SIG-M5 (cell line): ENCODE measurements around the gene IRX3.
A peak's percentile ranks its signal among the peaks of the same experiment; 100 is the strongest.
"Not testable (repeated sequence)": the region's sequence is repeated elsewhere in the genome, so short reads cannot be mapped to it uniquely, and the experiment has no call there.

ENCODE experiments used
- DNase-seq: peaks from one replicate; lab custom pipeline; 2025; lab: John Stamatoyannopoulos, UW

IRX3 gene

DNA sequence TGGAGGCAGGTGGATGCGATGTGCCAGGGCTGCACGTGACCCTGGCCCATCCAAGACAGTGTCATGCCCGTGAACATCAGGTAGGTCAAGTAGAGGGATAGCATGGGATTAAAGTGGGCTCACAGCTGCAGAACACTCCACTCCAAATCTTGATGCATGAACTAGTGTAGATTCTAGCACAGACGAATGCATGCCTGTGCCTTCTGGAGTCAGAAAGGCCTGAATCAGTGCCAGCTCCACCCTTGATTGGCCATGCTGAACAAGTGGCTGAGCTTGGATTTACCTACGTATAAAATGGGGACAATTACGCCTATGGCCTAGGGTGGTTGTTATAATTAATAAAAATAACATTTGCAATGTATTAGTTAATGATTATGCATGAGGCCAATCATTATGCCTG is 10.6 kb downstream of the IRX3 start:
- DNase-seq: no peak

DNA sequence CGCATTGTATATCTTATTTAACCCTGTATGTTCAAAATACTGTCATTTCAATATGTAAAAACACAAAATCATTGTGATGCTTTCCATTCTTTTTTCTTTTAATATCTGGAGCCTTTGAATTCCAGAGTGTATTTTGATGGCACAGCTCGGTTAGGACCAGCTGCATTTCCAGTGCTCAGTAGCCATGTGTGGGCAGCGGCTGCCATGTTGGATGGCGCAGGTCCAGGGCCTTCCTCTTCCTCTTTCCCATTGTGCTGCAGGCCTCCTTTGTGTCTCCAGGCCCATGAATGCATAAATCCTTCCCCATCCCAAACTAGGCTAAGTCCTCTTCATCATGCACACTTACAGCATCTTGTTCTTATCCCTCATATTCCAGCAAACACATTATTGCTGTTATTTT is 13.0 kb downstream of the IRX3 start:
- DNase-seq: no peak

DNA sequence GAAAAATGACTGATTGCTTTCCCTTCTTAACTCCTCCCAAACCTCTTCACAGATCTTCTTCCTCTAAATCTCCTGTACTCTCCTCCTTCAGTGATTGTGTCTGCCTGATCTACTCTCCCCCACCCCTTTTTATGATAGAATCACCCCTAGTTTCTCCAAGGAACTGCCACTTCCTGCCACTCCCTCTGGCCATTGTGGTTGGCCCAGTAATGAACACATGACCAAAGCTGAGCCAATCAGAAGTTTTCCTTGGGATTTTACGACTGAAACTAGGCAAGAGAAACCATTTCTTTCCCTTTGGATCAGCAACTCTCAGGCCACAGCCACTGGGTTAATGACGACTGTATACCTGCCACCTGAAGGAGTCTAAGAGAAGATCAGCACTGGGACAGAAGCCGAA is 15.9 kb downstream of the IRX3 start:
- no peak for DNase-seq

DNA sequence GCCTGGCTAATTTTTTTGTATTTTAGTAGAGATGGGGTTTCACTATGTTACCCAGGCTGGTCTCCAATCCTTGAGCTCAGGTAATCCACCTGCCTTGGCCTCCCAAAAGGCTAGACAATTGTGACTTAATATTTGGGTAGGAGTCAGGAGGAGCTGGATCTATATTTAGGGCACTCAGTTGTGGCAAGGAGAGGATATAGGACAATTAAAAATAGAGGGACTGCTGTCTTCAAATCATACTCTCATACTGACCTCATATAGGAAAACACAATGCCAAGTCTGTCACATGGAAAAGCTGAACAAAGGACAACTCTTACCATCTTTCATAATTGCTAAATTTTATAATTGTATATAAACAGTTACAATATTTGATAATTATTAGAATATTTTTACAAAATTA is 17.1 kb downstream of the IRX3 start:
- no peak for DNase-seq

DNA sequence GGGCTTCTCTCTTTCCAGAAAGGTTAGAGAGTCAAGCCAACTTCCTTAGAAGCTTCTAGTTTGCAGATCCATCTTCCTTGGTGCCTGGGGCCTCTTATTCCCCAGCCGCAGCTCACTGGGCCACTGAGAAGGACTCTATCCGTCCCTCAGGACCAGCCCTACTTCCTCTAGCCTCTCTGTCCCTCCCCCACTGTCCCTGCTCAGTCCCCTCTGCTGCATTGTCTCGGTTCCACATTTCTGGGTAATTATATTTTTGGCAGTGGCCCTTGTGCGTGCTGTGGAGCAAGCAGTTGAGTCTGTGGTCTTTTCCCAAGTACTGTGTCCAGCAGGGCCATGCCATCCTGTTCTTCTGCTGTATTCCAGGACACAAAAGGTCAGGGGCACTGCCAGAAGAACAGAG is 17.8 kb downstream of the IRX3 start:
- DNase-seq: no peak

DNA sequence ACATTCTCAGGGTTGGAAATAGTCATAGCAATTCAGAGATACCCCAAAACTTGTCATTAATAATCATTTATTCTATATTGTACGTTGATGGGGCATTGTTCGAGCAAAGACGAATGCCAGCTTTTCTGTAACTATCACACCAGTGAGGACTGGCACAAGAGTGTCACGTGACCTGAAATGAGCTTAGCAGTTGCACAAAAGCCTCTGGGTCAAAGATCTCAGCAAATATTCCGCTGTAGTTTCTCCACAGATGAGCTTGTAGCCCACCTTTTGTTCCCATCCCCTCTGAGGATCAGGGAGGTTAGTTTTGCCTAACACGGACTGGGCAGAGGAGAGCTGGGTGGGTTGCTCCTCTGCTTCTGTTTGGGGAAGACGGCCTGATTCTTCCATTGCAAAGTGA is 18.2 kb downstream of the IRX3 start:
- DNase-seq: no peak

DNA sequence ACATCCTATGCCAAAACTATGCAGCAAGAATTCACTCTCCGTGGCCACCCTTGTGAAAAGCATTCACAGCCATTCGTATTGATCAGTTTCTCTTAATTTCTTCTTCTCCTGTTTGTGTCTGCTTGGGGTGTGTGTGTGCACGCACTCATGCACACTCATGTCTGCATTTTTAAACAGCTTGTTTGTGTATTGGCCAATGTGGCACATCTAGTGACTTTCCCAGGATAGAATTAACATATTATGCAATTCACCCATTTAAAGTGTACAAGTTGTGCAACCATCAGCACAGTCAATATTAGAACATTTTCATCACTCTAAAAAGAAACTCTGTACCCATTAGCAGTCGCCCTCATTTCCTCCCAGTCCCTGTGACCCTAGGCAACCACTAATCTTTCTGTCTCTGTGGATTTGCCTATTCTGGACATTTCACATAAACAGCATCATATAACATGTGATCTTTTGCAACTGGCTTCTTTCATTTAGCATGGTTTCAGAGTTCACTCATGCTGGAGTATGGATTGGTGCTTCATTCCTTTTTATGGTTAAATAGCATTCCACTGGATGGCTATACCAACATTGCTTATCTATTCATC is 20.1 kb downstream of the IRX3 start:
- DNase-seq: peak; percentile 69

DNA sequence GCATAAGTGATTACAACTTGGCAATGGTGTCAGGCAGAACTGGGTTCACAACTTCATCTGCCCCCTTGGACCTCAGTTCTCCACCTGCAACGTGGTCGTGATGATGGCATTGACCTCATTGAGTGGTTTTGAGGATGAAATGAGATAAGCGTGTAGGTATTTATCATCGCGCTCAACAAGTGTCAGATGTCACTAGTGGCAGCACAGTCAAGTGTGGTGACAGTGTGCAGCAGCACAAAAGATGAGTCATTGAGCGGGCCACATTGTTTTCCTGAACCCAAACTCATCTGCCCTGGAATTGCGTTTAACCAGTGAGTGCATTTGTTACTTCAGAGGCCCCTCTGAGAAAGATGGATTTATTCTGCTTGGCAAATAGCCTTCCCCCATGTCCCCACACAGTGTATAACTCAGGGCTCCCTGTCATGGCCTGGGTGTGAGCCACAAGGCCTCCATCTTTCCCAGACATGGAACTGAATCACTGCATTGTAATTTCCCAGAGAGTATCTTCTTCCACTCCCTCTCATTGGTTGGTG is 20.9 kb downstream of the IRX3 start:
- no peak for DNase-seq

DNA sequence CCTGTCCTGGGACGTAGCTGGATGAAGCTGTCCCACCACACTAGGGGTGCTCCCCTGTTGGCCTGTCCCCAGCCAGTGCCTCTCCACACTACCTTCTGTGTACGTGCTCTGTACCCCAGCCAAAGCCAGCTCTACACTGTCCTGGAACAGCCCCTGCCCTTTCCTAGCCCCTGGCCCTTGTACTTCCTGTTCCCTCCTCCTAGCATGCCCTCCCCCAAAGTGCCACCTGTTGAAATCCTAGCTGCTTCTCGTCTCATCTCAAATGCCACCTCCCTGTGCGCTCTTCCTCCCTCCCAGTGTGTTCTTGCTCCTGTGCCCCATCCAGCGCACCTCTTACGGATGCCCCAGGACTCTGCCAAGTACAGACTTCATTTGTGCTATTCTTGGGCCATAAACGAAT is 33.5 kb downstream of the IRX3 start:
- no peak for DNase-seq

DNA sequence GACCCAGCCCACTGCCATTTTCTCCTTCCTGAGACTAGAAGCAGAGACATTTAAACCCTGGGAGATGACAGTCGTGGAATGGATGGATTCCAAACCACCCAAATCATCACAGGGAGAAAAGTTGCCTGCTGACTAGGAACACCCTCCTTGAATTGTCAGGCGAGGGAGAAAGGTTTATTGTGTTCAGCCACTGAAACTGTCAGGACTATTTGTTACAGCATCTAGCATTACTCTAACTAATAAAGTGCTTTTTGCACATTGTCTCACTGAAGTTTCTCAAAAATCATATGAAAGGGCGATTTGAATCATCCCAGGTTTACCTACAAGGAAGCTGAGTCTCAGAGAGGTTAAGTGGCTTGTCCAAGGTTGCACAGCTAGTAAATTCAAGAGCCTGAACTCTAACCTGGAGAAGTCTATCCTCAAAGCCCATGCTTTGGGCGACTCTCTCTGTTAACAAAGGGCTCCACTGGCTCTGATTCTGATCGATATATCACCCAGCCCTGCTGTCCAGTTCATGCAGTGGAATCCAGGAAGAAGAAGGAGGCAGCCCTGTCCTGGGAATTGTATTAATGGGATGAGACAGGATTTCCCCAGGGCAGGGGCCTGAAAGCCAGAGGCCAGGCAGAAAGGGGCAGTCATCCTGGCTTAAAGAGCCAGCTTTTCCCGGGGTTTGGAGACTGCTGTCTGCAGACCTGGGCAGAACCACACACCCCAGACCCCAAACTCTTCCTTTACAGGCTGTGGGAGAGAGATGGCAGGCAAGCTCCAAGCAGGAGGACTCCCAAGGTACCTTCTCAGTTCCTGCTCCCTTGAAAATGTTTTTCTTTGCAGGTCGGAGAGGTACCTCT is 37.5 kb downstream of the IRX3 start:
- no peak for DNase-seq

DNA sequence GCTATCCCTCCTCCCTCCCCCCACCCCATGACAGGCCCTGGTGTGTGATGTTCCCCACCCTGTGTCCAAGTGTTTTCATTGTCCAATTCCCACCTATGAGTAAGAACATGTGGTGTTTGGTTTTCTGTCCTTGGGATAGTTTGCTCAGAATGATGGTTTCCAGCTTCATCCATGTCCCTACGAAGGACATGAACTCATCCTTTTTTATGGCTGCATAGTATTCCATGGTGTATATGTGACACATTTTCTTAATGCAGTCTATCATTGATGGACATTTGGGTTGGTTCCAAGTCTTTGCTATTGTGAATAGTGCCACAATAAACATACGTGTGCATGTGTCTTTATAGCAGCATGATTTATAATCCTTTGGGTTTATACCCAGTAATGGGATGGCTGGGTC is 38.9 kb downstream of the IRX3 start:
- not testable (repeated sequence) for DNase-seq

DNA sequence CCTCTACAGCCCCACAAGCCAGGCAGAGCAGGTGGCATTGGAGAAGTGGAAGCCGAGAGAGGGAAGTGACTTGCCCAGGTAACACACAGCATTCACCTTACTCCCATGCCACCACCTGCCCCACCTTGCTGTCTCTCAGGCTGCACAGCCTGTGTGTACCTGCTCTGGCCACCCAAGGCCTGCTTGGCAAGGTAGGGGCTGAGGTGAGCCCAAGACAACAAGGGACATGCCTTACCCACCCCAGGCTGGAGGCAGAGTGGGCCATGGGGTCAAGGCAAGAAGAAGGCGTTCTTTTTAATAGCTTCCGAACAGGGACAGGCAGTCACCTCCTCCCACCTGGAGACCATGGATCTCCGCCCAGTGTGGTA is 40.1 kb downstream of the IRX3 start:
- DNase-seq: no peak

DNA sequence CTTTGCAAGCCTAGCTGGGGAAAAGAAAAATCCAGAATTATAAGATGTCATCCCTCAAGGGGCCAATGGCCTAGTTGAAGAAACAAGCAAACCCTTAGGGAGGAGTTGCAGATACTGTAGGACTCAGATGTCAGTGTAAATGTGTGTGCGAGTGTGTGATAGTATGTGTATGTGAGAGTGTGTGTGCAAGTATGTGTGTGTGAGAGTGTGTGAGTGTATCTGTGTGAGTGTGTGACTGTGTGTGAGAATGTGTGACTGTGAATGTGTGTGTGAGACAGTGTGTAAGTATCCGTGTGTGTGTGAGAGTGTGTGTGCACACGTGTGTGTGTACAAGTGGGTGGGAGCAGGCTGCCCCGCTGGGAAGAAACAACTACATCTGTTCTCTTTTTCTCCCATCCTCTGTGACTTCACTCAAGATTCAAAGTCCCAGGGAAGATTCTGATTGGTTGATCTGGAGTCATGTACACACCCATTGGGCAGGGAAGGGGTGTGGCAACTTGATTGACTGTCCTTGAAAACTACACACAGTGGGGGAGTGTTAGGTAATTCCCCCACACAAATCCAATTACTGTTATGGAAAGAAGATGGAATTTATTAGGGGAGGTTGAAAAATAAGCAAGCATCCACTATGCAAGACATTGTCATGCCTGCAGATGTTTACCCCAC is 40.7 kb downstream of the IRX3 start:
- DNase-seq: no peak

DNA sequence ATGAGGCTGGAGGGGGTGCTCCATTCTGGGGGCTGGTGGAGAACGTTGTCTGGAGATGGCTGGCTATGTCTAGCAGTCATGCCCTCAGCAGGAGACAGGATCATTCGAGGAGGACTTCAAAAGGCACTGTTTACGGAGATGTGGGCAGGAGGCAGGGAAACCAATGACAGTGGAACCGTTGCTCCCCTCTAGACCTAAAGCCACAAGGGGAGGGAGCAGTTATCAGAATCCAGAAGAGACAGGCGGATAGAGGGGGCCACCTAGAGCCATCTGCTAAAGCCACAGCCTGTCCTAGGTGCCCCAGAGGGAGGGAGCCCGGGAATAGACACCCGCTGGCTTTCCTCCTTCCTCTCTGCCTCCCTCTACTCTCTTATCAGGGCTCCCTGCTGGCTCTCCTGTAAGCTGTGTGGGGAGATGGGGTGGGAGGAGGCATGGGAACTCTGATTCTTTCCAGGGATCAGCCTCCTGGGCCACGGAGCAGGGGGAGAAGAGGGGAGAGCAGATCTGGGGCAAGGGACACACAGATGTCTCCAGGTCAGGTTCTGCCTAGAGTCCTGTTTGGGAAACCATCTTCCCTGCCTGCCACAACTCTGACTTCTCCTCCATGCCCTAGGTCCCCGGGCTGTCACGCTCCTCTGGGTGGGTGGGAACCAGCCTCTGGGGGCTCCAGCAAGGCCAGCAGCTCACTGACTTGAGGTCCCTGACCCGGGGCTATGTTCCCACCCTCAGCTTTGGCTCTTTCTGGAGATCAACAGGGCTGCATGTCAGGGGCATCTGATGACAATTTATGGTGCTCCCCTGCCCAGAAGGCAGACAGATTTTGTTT is 42.3 kb downstream of the IRX3 start:
- DNase-seq: no peak

DNA sequence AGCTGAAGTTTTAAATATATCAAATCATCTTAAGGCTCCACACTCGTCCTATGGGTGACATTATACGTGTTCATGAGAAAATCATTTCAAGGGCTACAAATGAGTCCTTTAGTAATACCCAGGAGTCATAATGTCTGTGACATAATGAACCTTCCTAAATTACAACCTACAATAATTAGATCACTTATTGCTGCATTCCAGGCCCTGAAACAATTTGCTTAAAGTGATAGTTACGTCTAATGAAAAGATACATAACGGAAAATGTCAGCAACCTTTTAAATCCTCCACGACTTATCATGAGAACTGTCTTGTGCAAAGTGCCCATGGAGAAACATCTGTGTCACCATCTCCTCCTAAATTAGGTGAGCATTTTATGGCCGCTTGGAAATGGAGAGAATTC is 43.4 kb downstream of the IRX3 start:
- no peak for DNase-seq

DNA sequence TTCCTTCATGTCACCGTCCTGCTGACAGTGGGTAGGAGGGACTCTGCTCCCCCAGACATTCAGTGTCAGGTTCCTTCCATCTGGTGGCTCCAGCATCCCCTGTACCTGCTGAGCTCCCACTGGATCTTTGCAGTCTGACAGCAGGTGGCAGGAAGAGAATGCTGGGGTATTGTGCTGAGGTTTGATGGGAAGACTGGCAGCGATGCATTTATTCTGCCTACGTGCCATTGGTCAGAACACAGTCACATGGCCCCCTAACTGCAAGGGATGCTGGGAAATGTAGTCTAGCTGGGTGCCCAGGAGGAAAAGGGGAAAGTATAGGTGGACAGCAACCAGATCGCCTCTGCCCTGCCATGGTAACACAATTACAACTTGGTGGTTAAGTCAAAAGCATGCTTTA is 44.4 kb downstream of the IRX3 start:
- no peak for DNase-seq

DNA sequence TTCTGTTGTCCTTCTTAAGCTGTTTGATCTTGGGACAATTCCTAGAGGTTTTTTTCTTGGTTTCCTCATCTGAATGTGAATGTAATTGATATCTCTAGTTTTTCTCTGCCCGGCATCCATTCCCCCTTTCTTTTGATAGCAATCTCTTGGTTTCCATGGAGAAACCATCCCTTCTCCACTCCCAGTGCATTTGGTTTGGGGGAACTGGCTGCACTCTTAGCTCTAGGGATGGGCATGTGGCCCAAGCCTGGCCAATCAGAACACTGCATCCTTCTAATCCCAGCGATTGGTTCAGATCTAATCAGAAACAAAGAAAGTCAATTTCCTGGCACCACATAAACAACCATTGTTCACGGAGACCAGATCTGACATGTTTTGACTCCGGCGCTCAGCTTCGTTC is 45.1 kb downstream of the IRX3 start:
- no peak for DNase-seq

DNA sequence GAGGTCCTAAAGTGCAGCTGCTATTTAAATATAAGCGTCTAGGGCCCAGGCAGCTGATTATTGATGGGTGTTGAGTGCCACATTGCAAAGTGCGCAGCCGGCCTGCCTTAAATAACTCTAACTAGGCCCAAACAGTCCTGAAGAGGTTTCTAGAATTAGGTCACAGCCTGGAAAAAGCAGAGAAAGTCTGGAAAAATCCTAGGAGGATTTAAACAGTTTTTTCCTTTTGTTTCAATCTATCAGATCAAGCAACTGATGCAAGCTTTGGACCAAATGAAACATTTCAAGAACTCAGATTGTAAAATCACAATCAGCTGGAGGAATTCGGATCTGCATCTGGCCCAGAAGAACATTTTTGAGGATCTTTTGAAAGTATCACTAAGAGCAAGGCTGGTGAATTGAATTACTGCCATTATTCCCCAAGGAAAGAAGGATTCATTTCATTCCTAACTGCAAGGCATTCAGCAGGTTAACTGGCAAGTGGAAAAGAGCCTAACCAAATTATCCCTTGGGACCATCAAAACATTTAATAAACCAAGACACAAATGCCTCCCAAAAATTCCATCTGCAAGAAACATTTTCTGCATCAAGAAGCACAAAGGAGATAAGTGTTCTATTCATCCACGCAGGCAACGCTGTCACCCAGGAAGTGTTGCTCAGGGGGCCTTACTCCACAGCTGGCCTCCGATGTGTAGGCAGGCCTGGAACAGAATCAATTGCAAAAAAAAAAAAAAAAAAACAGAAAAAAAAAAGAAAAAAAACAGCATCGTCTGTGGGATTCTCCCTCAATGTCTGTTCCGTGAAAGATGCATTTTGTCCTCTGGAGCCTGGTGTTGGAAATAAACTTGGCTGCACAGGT is 46.1 kb downstream of the IRX3 start:
- no peak for DNase-seq

DNA sequence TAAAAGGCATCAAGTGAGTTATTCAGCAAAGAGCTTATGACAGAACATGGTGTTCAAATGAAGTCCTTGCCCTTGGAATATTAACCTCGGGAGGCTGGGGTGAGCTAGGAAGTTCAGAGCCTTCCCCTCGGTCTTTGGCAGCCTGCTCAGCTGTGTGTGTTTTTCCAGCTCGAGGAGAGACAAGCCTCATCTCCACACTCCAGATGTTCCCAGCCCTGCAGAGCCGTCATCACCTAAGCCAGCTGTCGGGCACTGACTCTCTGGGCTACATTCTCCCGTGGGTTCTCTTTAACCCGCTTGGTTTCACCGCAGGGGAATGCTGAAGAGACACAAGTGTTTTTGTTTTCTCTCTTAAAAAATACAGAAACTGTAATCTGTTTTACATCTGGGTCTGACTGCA is 47.1 kb downstream of the IRX3 start:
- no peak for DNase-seq

DNA sequence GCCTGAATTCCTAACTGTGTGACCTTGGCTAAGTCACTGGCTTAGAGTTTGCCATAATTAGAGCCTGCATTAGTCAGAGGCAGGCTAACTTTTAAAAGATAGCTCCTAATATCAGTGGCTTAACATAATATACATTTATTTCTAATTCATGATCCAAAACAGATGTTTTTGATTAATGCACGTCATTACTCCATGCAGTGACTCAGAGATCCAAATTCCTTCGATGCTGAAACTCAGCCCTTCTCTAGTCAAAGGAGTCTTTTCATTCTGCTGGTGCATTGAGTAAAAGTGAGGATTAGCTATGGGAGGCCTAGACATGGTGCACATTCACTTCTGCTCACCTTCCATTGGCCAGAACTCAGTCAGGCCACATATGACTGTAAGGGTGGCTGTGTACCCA is 49.8 kb downstream of the IRX3 start:
- DNase-seq: no peak

DNA sequence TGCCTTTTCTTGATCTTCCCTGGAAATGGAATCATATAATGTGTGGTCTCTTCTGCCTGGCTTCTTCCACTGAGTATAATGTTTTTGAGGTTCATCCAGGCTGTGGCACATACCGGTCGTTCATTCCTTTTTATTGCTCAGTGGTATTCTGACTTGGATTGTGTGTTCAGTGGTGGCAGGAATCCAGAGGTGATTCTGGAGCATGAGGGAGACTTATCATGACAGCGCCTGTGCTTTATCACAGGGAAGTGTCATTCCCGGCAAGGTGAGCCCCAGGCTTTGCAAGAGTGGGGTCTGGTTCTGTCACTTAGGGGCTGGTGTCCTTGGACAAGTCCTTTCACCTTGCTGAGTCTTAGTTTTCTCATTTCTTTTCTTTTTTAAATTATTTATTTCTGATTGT is 53.0 kb downstream of the IRX3 start:
- no peak for DNase-seq
